ENCODE results near the gene NBAS. TPM values are rescaled to one million over a fixed set of nuclear protein-coding genes. Genes with fewer than 3 reads are reported as not detected.

NBAS gene
- total and polyA plus RNA-seq, 9 of the 15 experiments (the other 6 are each of a cell fraction or from before 2014, with no cell fraction given), result 15.3 to 94.4 (median 69.9) TPM

- TF ChIP-seq CHD7 (IDR thresholded peaks at IDR 0.05; ENCODE audit: low read depth, low read length), result no peak
- no peak for TF ChIP-seq MCM5 (IDR thresholded peaks at IDR 0.05; ENCODE audit: low read depth)
- TF ChIP-seq PREB (CRISPR knock-in tag; IDR thresholded peaks at IDR 0.05), result no peak
- no peak for TF ChIP-seq EP400 (IDR thresholded peaks at IDR 0.05)
- TF ChIP-seq NFXL1 (CRISPR knock-in tag; IDR thresholded peaks at IDR 0.05), result no peak
- TF ChIP-seq HNRNPUL1 (IDR thresholded peaks at IDR 0.05; ENCODE audit: low read length), result no peak
- no peak for TF ChIP-seq ZNF79 (CRISPR knock-in tag; IDR thresholded peaks at IDR 0.05; ENCODE audit: low read depth)
- TF ChIP-seq MYBL2 (IDR thresholded peaks at IDR 0.05; ENCODE audit: low read depth), result no peak
- TF ChIP-seq MYBL2 (CRISPR knock-in tag; IDR thresholded peaks at IDR 0.05; ENCODE audit: borderline replicate concordance), result no peak
- TF ChIP-seq SMARCE1 (IDR thresholded peaks at IDR 0.05), result no peak
- no peak for TF ChIP-seq HMG20B (CRISPR knock-in tag; IDR thresholded peaks at IDR 0.05)
- no peak for TF ChIP-seq IRF9 (tag; IDR thresholded peaks at IDR 0.05)
Observed at GRCh38 chr2:15263976-15264685, 297.0 kb downstream of the NBAS start (continued).

Measured in K562 (cell line).